Ectodermal cell (in vitro differentiated cells): ENCODE results near the gene AADAC.
"Not testable (repeated sequence)": the region's sequence is repeated elsewhere in the genome, so short reads cannot be mapped to it uniquely, and the experiment has no call there.

Experiments used
- H3K27ac ChIP-seq: 2 replicates; pipeline ENCODE4 v1.7.0; 2013; ENCODE audit warnings: mild to moderate bottlenecking, low read depth, low read length; ENCODE audit not compliant: insufficient read depth, poor library complexity, severe bottlenecking
- H3K27me3 ChIP-seq: 2 replicates; pipeline ENCODE4 v1.7.0; 2013; ENCODE audit warnings: mild to moderate bottlenecking, low read length; ENCODE audit not compliant: insufficient read depth, control insufficient read depth, poor library complexity, severe bottlenecking
- H3K36me3 ChIP-seq: one replicate; pipeline ENCODE4 v1.7.0; 2013; ENCODE audit warnings: low read length; ENCODE audit not compliant: control insufficient read depth, insufficient read depth
- H3K4me1 ChIP-seq: one replicate; pipeline ENCODE4 v1.7.0; 2013; ENCODE audit warnings: low read length; ENCODE audit not compliant: control insufficient read depth, insufficient read depth
- H3K4me3 ChIP-seq: 2 replicates; pipeline ENCODE4 v1.7.0; 2013; ENCODE audit warnings: low read depth, low read length, control low read depth; ENCODE audit not compliant: insufficient read depth
- H3K9me3 ChIP-seq: 2 replicates; pipeline ENCODE4 v1.7.0; 2013; ENCODE audit warnings: mild to moderate bottlenecking, low read length, moderate library complexity; ENCODE audit not compliant: control insufficient read depth
- WGBS, 2 experiments: methylation state at CpG; one replicate each; pipeline ENCODE4 v1.1.7; 2013; ENCODE audit warnings: missing lambda C conversion rate in 2 of 2; 5-methylcytosine and 5-hydroxymethylcytosine counted together

AADAC gene

DNA sequence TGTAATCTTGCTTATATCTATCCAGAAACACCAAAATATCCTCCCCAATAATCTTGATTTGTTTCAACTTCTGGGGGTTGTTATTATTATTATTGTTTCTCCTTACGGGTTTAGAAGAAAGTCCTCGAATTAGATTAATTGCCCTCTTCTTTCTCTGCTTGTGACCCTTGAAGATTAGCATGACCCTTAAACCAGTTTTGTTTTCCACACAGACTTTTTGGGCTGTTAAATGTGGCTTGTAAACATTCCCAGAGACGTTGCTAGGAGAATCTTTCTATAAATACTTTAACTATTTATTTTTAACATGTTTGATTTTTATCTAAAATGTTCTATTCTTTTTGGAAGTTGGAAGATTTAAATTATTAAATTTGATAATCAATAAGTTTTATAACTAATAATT, 55.3 kb downstream of the AADAC start:
- H3K4me3 ChIP-seq: no peak overlapping the region
- H3K9me3 ChIP-seq: no peaks in the 10 kb centered on the region
- no peak overlapping the region for H3K27ac ChIP-seq
- WGBS, 2 experiments: 77 to 84% methylated on average over 2 of the region's 3 CpGs
- H3K36me3 ChIP-seq: no peaks in the 10 kb centered on the region
- peaks cover 4% of the 10 kb centered on the region for H3K4me1 ChIP-seq
- no peaks in the 10 kb centered on the region for H3K27me3 ChIP-seq

DNA sequence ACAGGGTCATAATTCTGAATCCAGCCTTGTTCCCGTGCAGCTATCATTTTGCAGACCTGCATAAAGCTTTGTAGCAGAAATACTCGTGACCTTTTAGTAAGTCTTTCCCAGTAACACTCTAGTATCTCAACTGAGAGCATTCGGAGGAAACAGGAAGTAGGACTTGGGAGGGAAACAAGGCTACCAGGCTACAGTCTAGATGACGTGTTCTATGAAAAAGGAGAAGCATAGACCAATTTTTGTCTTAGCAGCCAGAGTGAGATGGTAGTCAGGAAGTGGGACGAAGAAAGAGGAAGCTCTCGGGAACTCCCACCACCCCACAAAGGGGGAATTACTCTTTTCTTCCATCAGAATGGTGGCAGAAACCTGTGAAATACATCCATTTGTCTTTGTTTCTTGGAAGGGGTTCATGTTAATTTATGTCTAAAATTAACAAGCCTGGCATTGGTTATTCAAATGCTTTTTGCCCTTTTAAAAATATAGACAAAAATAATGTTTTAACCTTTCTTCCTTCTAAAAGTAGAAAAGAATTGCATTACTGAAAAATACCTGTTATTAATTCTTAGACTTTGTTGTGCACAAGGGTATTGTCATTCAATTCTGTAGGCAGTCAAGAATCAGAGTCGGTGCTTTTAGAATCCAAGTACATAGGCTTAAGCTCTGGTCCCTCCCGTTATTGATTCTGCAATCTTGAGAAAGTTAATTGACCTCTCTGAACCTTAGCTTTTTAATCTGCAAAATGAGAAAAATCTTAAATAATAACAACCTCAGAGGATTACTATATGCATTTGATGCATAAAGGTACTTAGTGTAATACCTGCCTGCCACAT, 57.9 kb downstream of the AADAC start:
- Histone ChIP-seq H3K27me3 (no peaks in the 10 kb centered on the region), H3K27ac (no peak overlapping the region), H3K9me3 (no peaks in the 10 kb centered on the region), H3K4me1 (peaks cover 2% of the 10 kb centered on the region), H3K4me3 (no peak overlapping the region), H3K36me3 (no peaks in the 10 kb centered on the region)
- 90 to 95% methylated on average over 6 to 8 of the region's 8 CpGs for WGBS, 2 experiments

DNA sequence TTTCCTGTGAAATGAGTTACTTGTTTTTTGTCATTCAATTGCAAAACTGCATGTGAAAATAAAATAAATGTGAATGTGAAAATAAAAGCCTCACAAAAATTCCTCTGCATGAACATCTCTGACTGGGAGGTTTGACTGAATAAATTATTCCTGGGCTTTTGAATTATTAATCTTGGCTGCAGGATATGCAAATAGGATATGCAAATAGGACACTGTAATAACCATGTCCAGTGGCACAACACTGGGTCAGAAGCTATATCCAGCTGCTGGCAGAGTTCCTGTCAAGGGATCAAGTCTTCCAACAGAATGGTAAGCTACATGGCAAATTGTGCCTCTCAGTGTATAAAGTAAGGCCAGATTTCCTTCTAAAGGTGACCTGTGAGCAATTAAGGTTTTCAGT, 59.5 kb downstream of the AADAC start, which contains the start of gene SUCNR1:
Gene SUCNR1 (plus strand): TSS at position 246 of the 400 bp plus-strand sequence. CDS start 6,250 bp downstream, outside the sequence.
- Histone ChIP-seq H3K27ac (no peak within 1 kb of the TSS), H3K36me3 (no peaks in the 10 kb centered on the region), H3K9me3 (no peaks in the 10 kb centered on the region), H3K27me3 (no peaks in the 10 kb centered on the region), H3K4me1 (no peaks in the 10 kb centered on the region), H3K4me3 (no peak within 1 kb of the TSS)

DNA sequence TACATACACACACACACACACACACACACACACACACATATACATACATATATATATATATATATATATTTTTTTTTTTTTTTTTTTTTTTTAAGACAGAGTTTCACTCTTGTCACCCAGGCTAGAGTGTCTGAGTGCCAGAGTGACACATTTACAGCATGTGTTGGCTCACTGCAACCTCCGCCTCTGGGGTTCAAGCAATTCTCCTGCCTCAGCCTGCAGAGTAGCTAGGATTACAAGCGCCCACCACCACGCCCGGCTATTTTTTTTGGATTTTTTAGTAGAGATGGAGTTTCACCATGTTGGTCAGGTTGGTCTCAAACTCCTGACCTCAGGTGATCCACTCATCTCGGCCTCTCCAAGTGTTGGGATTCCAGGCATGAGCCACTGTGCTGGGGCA, 60.2 kb downstream of the AADAC start:
- not testable (repeated sequence) for H3K27ac ChIP-seq, H3K4me1 ChIP-seq, H3K27me3 ChIP-seq, H3K4me3 ChIP-seq, H3K9me3 ChIP-seq, H3K36me3 ChIP-seq
- 91 to 93% methylated on average over 5 of the region's 5 CpGs for WGBS, 2 experiments

DNA sequence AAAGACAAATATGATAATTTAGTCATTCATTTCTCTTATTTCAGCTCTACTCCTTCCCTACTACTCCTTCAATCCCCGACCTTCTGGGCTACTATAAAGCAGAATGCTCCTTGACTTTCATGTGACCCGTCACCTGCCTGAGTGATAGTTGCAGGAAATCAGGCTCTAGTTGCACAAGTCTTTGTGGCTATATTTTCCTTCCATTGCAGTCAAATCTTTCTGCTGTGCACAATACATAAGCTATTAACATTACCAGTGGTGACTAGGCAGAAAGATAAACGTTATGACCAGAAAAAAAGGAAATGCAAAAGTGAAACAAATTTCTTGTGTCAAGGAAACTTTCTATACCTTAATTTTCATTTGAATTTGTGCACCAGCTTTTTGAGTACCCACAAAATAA, 61.8 kb downstream of the AADAC start:
- WGBS, 2 experiments: 85 to 93% methylated on average over 3 of the region's 3 CpGs

DNA sequence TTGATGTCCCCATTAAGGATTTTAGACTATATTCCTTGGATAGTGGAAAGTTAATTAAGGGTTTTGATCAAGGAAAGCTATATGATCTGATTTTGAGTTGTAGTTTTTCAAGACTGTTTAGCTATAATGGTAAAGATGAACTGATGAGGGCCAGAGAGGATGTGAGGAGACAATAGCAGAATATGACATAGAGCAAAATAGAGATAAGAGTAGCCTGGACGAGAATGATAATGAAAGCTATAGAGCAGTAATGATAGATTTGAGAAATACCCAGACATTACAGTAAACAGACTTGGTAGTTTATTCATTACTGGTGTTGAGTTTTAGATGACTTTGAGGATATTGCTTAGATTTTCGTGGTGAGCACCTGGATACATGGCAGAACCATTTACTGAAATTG, 63.4 kb downstream of the AADAC start:
- no peaks in the 10 kb centered on the region for H3K4me1 ChIP-seq
- H3K27me3 ChIP-seq: no peaks in the 10 kb centered on the region
- no peak overlapping the region for H3K4me3 ChIP-seq
- no peaks in the 10 kb centered on the region for H3K36me3 ChIP-seq
- H3K9me3 ChIP-seq: no peaks in the 10 kb centered on the region
- WGBS, 2 experiments: 83 to 84% methylated on average over 2 of the region's 2 CpGs
- H3K27ac ChIP-seq: no peak overlapping the region

More for the DNA sequence above, 61.8 kb downstream of the AADAC start:
- Histone ChIP-seq H3K27me3 (no peaks in the 10 kb centered on the region), H3K4me1 (no peaks in the 10 kb centered on the region), H3K27ac (no peak overlapping the region), H3K36me3 (no peaks in the 10 kb centered on the region), H3K4me3 (no peak overlapping the region), H3K9me3 (no peaks in the 10 kb centered on the region)
